Sigmoid colon (tissue), 7 donors: ENCODE data around the gene ERBB2. TPM values are rescaled to one million over a fixed set of nuclear protein-coding genes. Genes with fewer than 3 reads are reported as not detected.
A peak's percentile ranks its signal among the peaks of the same experiment; 100 is the strongest.

Experiments
- DNase-seq: peaks from one replicate; pipeline ENCODE4 v3.0.0-alpha.2; 2019
- H3K27ac ChIP-seq, 4 donors: fragments of 200-600 bp; sonication (generic); one replicate each; pipeline ENCODE4 v1.5.1; 2016 to 2019; ENCODE audit warnings: mild to moderate bottlenecking in 1 of 4
- H3K27me3 ChIP-seq, 3 donors: fragments of 200-600 bp; sonication (generic); one replicate each; pipeline ENCODE4 v1.5.1; 2019; ENCODE audit warnings: mild to moderate bottlenecking in 1 of 3
- H3K36me3 ChIP-seq, 4 donors: fragments of 200-600 bp; sonication (generic); one replicate each; pipeline ENCODE4 v1.5.1; 2016 to 2019
- H3K4me1 ChIP-seq, 4 donors: fragments of 200-600 bp; sonication (generic); one replicate each; pipeline ENCODE4 v1.5.1; 2017 to 2019
- H3K4me3 ChIP-seq, 4 donors: fragments of 200-600 bp; sonication (generic); one replicate each; pipeline ENCODE4 v1.5.1; 2017 to 2019; ENCODE audit warnings: mild to moderate bottlenecking in 2 of 4, moderate library complexity in 1 of 4
- H3K9me3 ChIP-seq, 4 donors: fragments of 200-600 bp in 3 of 4; sonication (generic) in 3 of 4; one replicate each; pipeline versions ENCODE4 v1.5.1 to v1.6.1; 2013 to 2019
- CTCF ChIP-seq, 4 experiments: fragments of 450-650 bp in 3 of 4; fragments of 200-600 bp in 1 of 4; IDR thresholded peaks; one replicate each; pipeline ENCODE4 v1.5.1; 2016 to 2019; ENCODE audit warnings: antibody characterized with exemption in 4 of 4, mild to moderate bottlenecking in 3 of 4, moderate library complexity in 2 of 4
- EP300 ChIP-seq, 4 donors: sonication (generic); formaldehyde crosslinking; IDR thresholded peaks; one replicate each; pipeline ENCODE4 v1.6.1; 2017; ENCODE audit warnings: antibody characterized with exemption in 4 of 4
- POLR2A ChIP-seq, 2 donors: fragments of 450-650 bp; IDR thresholded peaks; one replicate each; pipeline ENCODE4 v1.6.1; 2016; ENCODE audit warnings: antibody characterized with exemption in 2 of 2, mild to moderate bottlenecking in 2 of 2, moderate library complexity in 2 of 2
- POLR2AphosphoS5 ChIP-seq, 4 donors: sonication (generic); formaldehyde crosslinking; IDR thresholded peaks; one replicate each; pipeline ENCODE4 v1.6.1; 2017; ENCODE audit warnings: antibody characterized with exemption in 4 of 4
- WGBS, 2 donors: extraction: QIAGEN DNeasy Blood & Tissue Kit; methylation state at CpG; one replicate each; pipeline ENCODE4 v1.1.7; 2013; 5-methylcytosine and 5-hydroxymethylcytosine counted together
- intact Hi-C: fragments of 100-400 bp; cut with DNase I; formaldehyde crosslinking; loops from one replicate; pipeline ENCODE4 v1.15.1; 2023
- polyA plus RNA-seq, 3 donors: library from polyadenylated mRNA; stranded (reverse); fragments of 200-250 nt; gene quantifications; one replicate each; pipeline ENCODE4 v1.2.3, GENCODE V29; 2013
- total RNA-seq, 4 donors: library from RNA; depleted of rRNA; stranded (reverse); fragments of >200 nt; gene quantifications; one replicate each; pipeline ENCODE4 v1.1.0, GENCODE V29; 2016
- donor health status: healthy with polysubstance abuse.
- donor health status: Bipolar disorder and iron deficiency.
- donor health status: healthy.

Gene ERBB2
- total and polyA plus RNA-seq, 7 donors: 11.8 to 58.9 (median 21.0) TPM

DNA sequence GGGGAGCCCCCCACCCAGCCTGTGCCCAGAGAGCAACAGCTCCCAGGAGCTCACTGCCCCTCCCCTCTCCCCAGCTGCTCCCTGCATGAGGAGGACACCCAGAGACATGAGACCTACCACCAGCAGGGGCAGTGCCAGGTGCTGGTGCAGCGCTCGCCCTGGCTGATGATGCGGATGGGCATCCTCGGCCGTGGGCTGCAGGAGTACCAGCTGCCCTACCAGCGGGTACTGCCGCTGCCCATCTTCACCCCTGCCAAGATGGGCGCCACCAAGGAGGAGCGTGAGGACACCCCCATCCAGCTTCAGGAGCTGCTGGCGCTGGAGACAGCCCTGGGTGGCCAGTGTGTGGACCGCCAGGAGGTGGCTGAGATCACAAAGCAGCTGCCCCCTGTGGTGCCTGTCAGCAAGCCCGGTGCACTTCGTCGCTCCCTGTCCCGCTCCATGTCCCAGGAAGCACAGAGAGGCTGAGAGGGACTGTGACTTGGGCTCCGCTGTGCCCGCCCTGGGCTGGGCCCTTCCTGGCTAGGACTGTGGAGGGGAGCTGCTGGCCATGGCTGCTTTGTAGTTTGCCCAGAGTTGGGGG is 34.1 kb upstream of the ERBB2 start:
- TF ChIP-seq CTCF (IDR thresholded peaks at IDR 0.05) (no peak), POLR2AphosphoS5 (IDR thresholded peaks at IDR 0.05) (peak in 1 of 4 donors; percentile 11)
- 63 to 73% methylated on average over 17 of the region's 17 CpGs for WGBS, 2 donors
- no peak for DNase-seq
- peaks cover 0 to 50% (median 30%) of the 10 kb centered on the region in 4 donors for H3K4me1 ChIP-seq
- peaks cover 27 to 62% (median 45%) of the 10 kb centered on the region in 3 donors for H3K27me3 ChIP-seq
- peaks cover 0 to 19% (median 1%) of the 10 kb centered on the region in 4 donors for H3K36me3 ChIP-seq
- no peak overlapping the region for H3K4me3 ChIP-seq
- no peaks in the 10 kb centered on the region for H3K9me3 ChIP-seq
- H3K27ac ChIP-seq: peak overlapping the region in 2 of 4 donors; percentile 17 to 36
- intact Hi-C loops: no loop called here

GRCh38 chr17:39666231-39666600 is 33.6 kb upstream of the ERBB2 start:
- no peak for TF ChIP-seq POLR2AphosphoS5 (IDR thresholded peaks at IDR 0.05)
- no peak for TF ChIP-seq POLR2A (IDR thresholded peaks at IDR 0.05)
- no peak for TF ChIP-seq EP300 (IDR thresholded peaks at IDR 0.05)
- TF ChIP-seq CTCF (IDR thresholded peaks at IDR 0.05): no peak
- H3K27ac ChIP-seq: peak overlapping the region in 1 of 4 donors; percentile 36
- intact Hi-C loops: no loop called here
- H3K4me1 ChIP-seq: peaks cover 0 to 50% (median 30%) of the 10 kb centered on the region in 4 donors
- 53 to 69% methylated on average over 2 of the region's 2 CpGs for WGBS, 2 donors
- no peak for DNase-seq
- no peaks in the 10 kb centered on the region for H3K9me3 ChIP-seq
- peaks cover 32 to 67% (median 50%) of the 10 kb centered on the region in 3 donors for H3K27me3 ChIP-seq
- H3K4me3 ChIP-seq: no peak overlapping the region
- H3K36me3 ChIP-seq: peaks cover 0 to 14% (median 0%) of the 10 kb centered on the region in 4 donors

- TF ChIP-seq EP300 (IDR thresholded peaks at IDR 0.05) (no peak), POLR2A (IDR thresholded peaks at IDR 0.05) (no peak), CTCF (IDR thresholded peaks at IDR 0.05) (no peak), POLR2AphosphoS5 (IDR thresholded peaks at IDR 0.05) (peak in 1 of 4 donors; percentile 23)
- H3K27me3 ChIP-seq: peaks cover 37 to 72% (median 55%) of the 10 kb centered on the region in 3 donors
- no peak for DNase-seq
- peak overlapping the region in 2 of 4 donors; percentile 36 to 52 for H3K27ac ChIP-seq
- H3K9me3 ChIP-seq: no peaks in the 10 kb centered on the region
- H3K4me1 ChIP-seq: peaks cover 0 to 50% (median 28%) of the 10 kb centered on the region in 4 donors
- WGBS, 2 donors: 68 to 73% methylated on average over 11 of the region's 11 CpGs
- intact Hi-C loops: no loop called here
- peaks cover 0 to 9% (median 0%) of the 10 kb centered on the region in 4 donors for H3K36me3 ChIP-seq
- no peak overlapping the region for H3K4me3 ChIP-seq
Measured at GRCh38 chr17:39666601-39667261, 33.1 kb upstream of the ERBB2 start.

GRCh38 chr17:39667262-39667944 is 32.5 kb upstream of the ERBB2 start:
- Histone ChIP-seq H3K36me3 (peaks cover 0 to 3% (median 0%) of the 10 kb centered on the region in 4 donors), H3K27ac (peak overlapping the region in 2 of 4 donors; percentile 32 to 52), H3K27me3 (peaks cover 39 to 78% (median 60%) of the 10 kb centered on the region in 3 donors), H3K4me1 (peaks cover 0 to 43% (median 27%) of the 10 kb centered on the region in 4 donors), H3K9me3 (no peaks in the 10 kb centered on the region), H3K4me3 (peak overlapping the region in 3 of 4 donors; percentile 35 to 54 (median 47))
- intact Hi-C loops: no loop called here
- no peak for DNase-seq
- TF ChIP-seq POLR2AphosphoS5 (IDR thresholded peaks at IDR 0.05): peak in 1 of 4 donors; percentile 8
- no peak for TF ChIP-seq POLR2A (IDR thresholded peaks at IDR 0.05)
- TF ChIP-seq CTCF (IDR thresholded peaks at IDR 0.05): no peak
- TF ChIP-seq EP300 (IDR thresholded peaks at IDR 0.05): no peak
- 11 to 12% methylated on average over 49 of the region's 49 CpGs for WGBS, 2 donors
